OCI-M2 (cell line): ENCODE results near the gene MAPKAP1.
A peak's percentile ranks its signal among the peaks of the same experiment; 100 is the strongest.
"Not testable (repeated sequence)": the region's sequence is repeated elsewhere in the genome, so short reads cannot be mapped to it uniquely, and the experiment has no call there.

Experiments
- DNase-seq: peaks from one replicate; lab custom pipeline; 2025; ENCODE audit not compliant: unreplicated experiment; lab: John Stamatoyannopoulos, UW

Gene MAPKAP1

GRCh38 chr9:125421166-125421565 lies 285.8 kb downstream of the MAPKAP1 start:
- DNase-seq, result no peak

- DNase-seq, result no peak
These were observed 288.6 kb downstream of the MAPKAP1 start for GRCh38 chr9:125418404-125418803.

GRCh38 chr9:125416517-125416916 lies 290.5 kb downstream of the MAPKAP1 start:
- no peak for DNase-seq

GRCh38 chr9:125415583-125416460 lies 291.2 kb downstream of the MAPKAP1 start:
- DNase-seq, result no peak

- DNase-seq, result no peak
These were observed 293.4 kb downstream of the MAPKAP1 start for GRCh38 chr9:125413579-125413978.

GRCh38 chr9:125412166-125412565 lies 294.8 kb downstream of the MAPKAP1 start:
- DNase-seq, result no peak

GRCh38 chr9:125411171-125411756 lies 295.7 kb downstream of the MAPKAP1 start:
- DNase-seq, result no peak

GRCh38 chr9:125410522-125410894 lies 296.5 kb downstream of the MAPKAP1 start:
- no peak for DNase-seq

- no peak for DNase-seq
These were observed 297.1 kb downstream of the MAPKAP1 start for GRCh38 chr9:125409637-125410521.

- DNase-seq, result no peak
These were observed 297.8 kb downstream of the MAPKAP1 start for GRCh38 chr9:125409217-125409636.

GRCh38 chr9:125407974-125408900 lies 298.8 kb downstream of the MAPKAP1 start:
- DNase-seq, result peak; percentile 3

GRCh38 chr9:125407432-125407973 lies 299.5 kb downstream of the MAPKAP1 start:
- no peak for DNase-seq

- DNase-seq, result no peak
These were observed 300.3 kb downstream of the MAPKAP1 start for GRCh38 chr9:125406810-125407087.

- DNase-seq, result no peak
These were observed 300.8 kb downstream of the MAPKAP1 start for GRCh38 chr9:125405938-125406809.

- DNase-seq, result no peak
These were observed 302.3 kb downstream of the MAPKAP1 start for GRCh38 chr9:125404733-125405132.

- DNase-seq, result no peak
These were observed 306.0 kb downstream of the MAPKAP1 start for GRCh38 chr9:125400725-125401716.

- DNase-seq, result not testable (repeated sequence)
These were observed 306.8 kb downstream of the MAPKAP1 start for GRCh38 chr9:125400232-125400631.

GRCh38 chr9:125399666-125400065 lies 307.3 kb downstream of the MAPKAP1 start:
- DNase-seq, result no peak
